Loucy (cell line): ENCODE data around the gene PHETA2.

Experiments
- CTCF ChIP-seq: fragments of 200-600 bp; sonication (generic); conservative IDR thresholded peaks from 2 replicates; pipeline ENCODE4 v1.5.1; 2014; ENCODE audit warnings: mild to moderate bottlenecking, antibody characterized with exemption, low read length
- EZH2phosphoT487 ChIP-seq: fragments of 200-600 bp; IDR thresholded peaks from 2 replicates; pipeline ENCODE4 v1.6.1; 2018; ENCODE audit warnings: antibody characterized with exemption, mild to moderate bottlenecking, moderate library complexity, borderline replicate concordance

GRCh38 chr22:42111798-42112197 is 37.8 kb downstream of the PHETA2 start:
- TF ChIP-seq CTCF (0 out of 2 replicates have a peak, but pooled peaks have one; percentile 13), EZH2phosphoT487 (no peak)
